GM23338 (cell line): ENCODE measurements around the gene TAC3. TPM values are rescaled to one million over a fixed set of nuclear protein-coding genes. Genes with fewer than 3 reads are reported as not detected.

Experiments used
- ATAC-seq: fragments of 200-7000 bp; cut with Tn5 transposase; 3 replicates; pipeline ENCODE4 v1.9.1; 2020
- DNase-seq: peaks from one replicate; pipeline ENCODE4 v3.0.0-alpha.2; 2015; ENCODE audit warnings: low spot score
- H2AFZ ChIP-seq: fragments of 200-600 bp; sonication (generic); 2 replicates; pipeline ENCODE4 v1.8.0; 2016; ENCODE audit warnings: antibody characterized with exemption, mild to moderate bottlenecking, moderate library complexity
- H3F3A ChIP-seq: fragments of 200-600 bp; sonication (generic); replicated peaks from 2 replicates; pipeline ENCODE4 v1.8.0; 2017; ENCODE audit warnings: antibody characterized with exemption, mixed run types, low read depth
- H3K27ac ChIP-seq: fragments of 200-600 bp; sonication (generic); 2 replicates; pipeline ENCODE4 v1.6.1; 2016; ENCODE audit warnings: low read depth
- H3K27me3 ChIP-seq: fragments of 200-600 bp; sonication (generic); 2 replicates; pipeline ENCODE4 v1.8.0; 2016; ENCODE audit warnings: mild to moderate bottlenecking, mixed run types, moderate library complexity; ENCODE audit not compliant: insufficient read depth
- H3K36me3 ChIP-seq: fragments of 200-600 bp; sonication (generic); 2 replicates; pipeline ENCODE4 v1.8.0; 2016; ENCODE audit warnings: mild to moderate bottlenecking; ENCODE audit not compliant: insufficient read depth
- H3K4me1 ChIP-seq: fragments of 200-600 bp; sonication (generic); 2 replicates; pipeline ENCODE4 v1.8.0; 2016; ENCODE audit warnings: mild to moderate bottlenecking, moderate library complexity; ENCODE audit not compliant: insufficient read depth
- H3K4me2 ChIP-seq: fragments of 200-600 bp; sonication (generic); 2 replicates; pipeline ENCODE4 v1.7.1; 2017; ENCODE audit warnings: mixed run types
- H3K4me3 ChIP-seq: fragments of 200-600 bp; sonication (generic); 2 replicates; pipeline ENCODE4 v1.6.1; 2016; ENCODE audit warnings: mixed run types
- H3K79me2 ChIP-seq: fragments of 200-600 bp; sonication (generic); replicated peaks from 2 replicates; pipeline ENCODE4 v1.8.0; 2017; ENCODE audit warnings: mild to moderate bottlenecking; ENCODE audit not compliant: insufficient read depth
- H3K9me2 ChIP-seq: fragments of 200-600 bp; sonication (generic); 2 replicates; pipeline ENCODE4 v1.8.0; 2017; ENCODE audit not compliant: insufficient read depth
- H4K20me1 ChIP-seq: fragments of 200-600 bp; sonication (generic); replicated peaks from 2 replicates; pipeline ENCODE4 v1.8.0; 2017; ENCODE audit warnings: mild to moderate bottlenecking; ENCODE audit not compliant: insufficient read depth
- H3K27ac Mint-ChIP-seq: 2 replicates; pipeline ENCODE4 v1.8.0; 2020; ENCODE audit warnings: inconsistent platforms, mild to moderate bottlenecking, moderate library complexity, mixed read lengths
- H3K27me3 Mint-ChIP-seq: 3 replicates; pipeline ENCODE4 v1.8.0; 2022; ENCODE audit warnings: low read depth, mild to moderate bottlenecking, moderate library complexity, mixed read lengths, inconsistent platforms; ENCODE audit not compliant: insufficient read depth, poor library complexity
- H3K36me3 Mint-ChIP-seq: 3 replicates; pipeline ENCODE4 v1.8.0; 2021; ENCODE audit warnings: low read depth, mild to moderate bottlenecking, inconsistent platforms, moderate library complexity, mixed read lengths
- H3K4me1 Mint-ChIP-seq: 3 replicates; pipeline ENCODE4 v1.8.0; 2020; ENCODE audit warnings: mild to moderate bottlenecking, inconsistent platforms, mixed read lengths
- H3K4me3 Mint-ChIP-seq: 3 replicates; pipeline ENCODE4 v1.8.0; 2021; ENCODE audit warnings: moderate library complexity, mild to moderate bottlenecking, inconsistent platforms, mixed read lengths
- H3K9me3 Mint-ChIP-seq: 3 replicates; pipeline ENCODE4 v1.8.0; 2020; ENCODE audit warnings: moderate library complexity, mild to moderate bottlenecking, inconsistent platforms, mixed read lengths
- CTCF ChIP-seq, 2 experiments: fragments of 200-600 bp in 1 of 2; sonication (generic) in 1 of 2; conservative IDR thresholded peaks; 2 replicates each; pipeline versions ENCODE4 v1.5.1 to v1.6.1; 2016 to 2017; ENCODE audit warnings: antibody characterized with exemption in 2 of 2, low read depth in 2 of 2, mild to moderate bottlenecking in 2 of 2, moderate library complexity in 1 of 2
- ETS1 ChIP-seq: IDR thresholded peaks from 2 replicates; pipeline ENCODE4 v1.6.1; 2016; ENCODE audit warnings: antibody characterized with exemption
- EZH2 ChIP-seq: fragments of 200-600 bp; sonication (generic); IDR thresholded peaks from one replicate; pipeline ENCODE4 v1.8.0; 2017; ENCODE audit warnings: antibody characterized with exemption, mild to moderate bottlenecking, low read depth; ENCODE audit not compliant: unreplicated experiment
- EZH2phosphoT487 ChIP-seq: fragments of 200-600 bp; sonication (generic); IDR thresholded peaks from one replicate; pipeline ENCODE4 v1.8.1; 2018; ENCODE audit warnings: antibody characterized with exemption; ENCODE audit not compliant: unreplicated experiment
- JUNB ChIP-seq: IDR thresholded peaks from one replicate; pipeline ENCODE4 v1.6.1; 2016; ENCODE audit warnings: antibody characterized with exemption; ENCODE audit not compliant: unreplicated experiment
- NANOG ChIP-seq: IDR thresholded peaks from 2 replicates; pipeline ENCODE4 v1.6.1; 2016; ENCODE audit warnings: antibody characterized with exemption, borderline replicate concordance
- STAT1 ChIP-seq: IDR thresholded peaks from one replicate; pipeline ENCODE4 v1.6.1; 2016; ENCODE audit warnings: antibody characterized with exemption; ENCODE audit not compliant: unreplicated experiment
- ZNF114 ChIP-seq: fragments of 250-450 bp; sonication (Bioruptor Pico); IDR thresholded peaks from 2 replicates; pipeline ENCODE4 v1.5.0; 2020; ENCODE audit warnings: mild to moderate bottlenecking, moderate library complexity
- ZNF331 ChIP-seq: fragments of 250-450 bp; sonication (Bioruptor Pico); IDR thresholded peaks from 2 replicates; pipeline ENCODE4 v1.5.0; 2020; ENCODE audit warnings: low read depth, mild to moderate bottlenecking, moderate library complexity
- ZNF462 ChIP-seq: fragments of 250-450 bp; sonication (Bioruptor Pico); IDR thresholded peaks from 2 replicates; pipeline ENCODE4 v1.5.0; 2020; ENCODE audit warnings: mild to moderate bottlenecking, moderate library complexity
- polyA plus RNA-seq: library from polyadenylated mRNA; unstranded; fragments of >200 nt; fragmentation: Nextera tagmentation; extraction: Ambion mirVana; gene quantifications from 2 replicates; pipeline ENCODE4 v1.2.1, GENCODE V29; 2016
- total RNA-seq: library from RNA; depleted of rRNA; stranded (reverse); fragments of >200 nt; shearing (Covaris generic); gene quantifications from 2 replicates; pipeline ENCODE4 v1.2.3, GENCODE V29; 2014

Gene TAC3
- total and polyA plus RNA-seq, 2 experiments from 2014 or later, result 11.9 to 35.1 TPM

GRCh38 chr12:57003395-57003794, 12.9 kb downstream of the TAC3 start:
- no peak overlapping the region for H3K4me3 Mint-ChIP-seq
- DNase-seq (no peak), ATAC-seq (no peak)
- peaks cover 59% of the 10 kb centered on the region for H3K36me3 Mint-ChIP-seq
- Histone ChIP-seq H2AFZ (no peak overlapping the region), H3K36me3 (peaks cover 26% of the 10 kb centered on the region), H3K4me3 (no peak overlapping the region), H3K4me2 (no peak overlapping the region), H3K9me2 (no peaks in the 10 kb centered on the region), H3K27ac (no peak overlapping the region), H3K79me2 (peaks cover 60% of the 10 kb centered on the region), H4K20me1 (peaks cover 18% of the 10 kb centered on the region), H3K27me3 (no peaks in the 10 kb centered on the region), H3K4me1 (peaks cover 8% of the 10 kb centered on the region), H3F3A (peaks cover 7% of the 10 kb centered on the region; the same call in 1 of the 2 replicates)
- peaks cover 6% of the 10 kb centered on the region for H3K27me3 Mint-ChIP-seq
- H3K27ac Mint-ChIP-seq, result no peak overlapping the region
- H3K9me3 Mint-ChIP-seq, result no peaks in the 10 kb centered on the region
- no peak for TF ChIP-seq EZH2phosphoT487
- no peak for TF ChIP-seq ZNF331 (CRISPR knock-in tag)
- no peak for TF ChIP-seq ZNF114
- no peak for TF ChIP-seq STAT1
- TF ChIP-seq ZNF462 (CRISPR knock-in tag), result no peak
- no peak for TF ChIP-seq JUNB
- no peak for TF ChIP-seq EZH2
- no peak for TF ChIP-seq ETS1
- no peak for TF ChIP-seq CTCF (conservative IDR thresholded peaks at IDR 0.05; ENCODE audit: low read depth in 2 of 2)
- no peak for TF ChIP-seq NANOG
- H3K4me1 Mint-ChIP-seq, result peaks cover 22% of the 10 kb centered on the region
